Measurements from ENCODE around the gene KCNMA1. TPM values are rescaled to one million over a fixed set of nuclear protein-coding genes. Genes with fewer than 3 reads are reported as not detected.
"Not testable (repeated sequence)": the region's sequence is repeated elsewhere in the genome, so short reads cannot be mapped to it uniquely, and the experiment has no call there.

Gene KCNMA1
- total and polyA plus RNA-seq, 2 donors (not counting 1 experiment from before 2014, with no cell fraction given), result 0.82 to 3.1 TPM

- Histone ChIP-seq H3K9me3 (ENCODE audit: control extremely low read depth in 1 of 3, control insufficient read depth in 2 of 3, insufficient read depth in 1 of 3, low read length in 2 of 3) (no peaks in the 10 kb centered on the region), H2AFZ (ENCODE audit: insufficient read depth, low read depth, low read length, poor library complexity, severe bottlenecking) (no peak overlapping the region), H3K27me3 (replicated peaks in 1 of 4; ENCODE audit: control extremely low read depth in 1 of 4, control insufficient read depth in 3 of 4, insufficient read depth in 4 of 4, low read length in 3 of 4) (no peaks in the 10 kb centered on the region), H3K4me2 (replicated peaks; ENCODE audit: low read depth, low read length, poor library complexity, severe bottlenecking) (no peak overlapping the region), H3K36me3 (replicated peaks in 1 of 2; ENCODE audit: control extremely low read depth in 1 of 2, control insufficient read depth in 1 of 2, extremely low read depth in 1 of 2, insufficient read depth in 2 of 2, low read length in 1 of 2) (no peaks in the 10 kb centered on the region), H4K20me1 (ENCODE audit: control insufficient read depth, insufficient read depth, low read length, poor library complexity, severe bottlenecking) (no peaks in the 10 kb centered on the region), H3K4me3 (ENCODE audit: control extremely low read depth in 1 of 5, extremely low read depth in 1 of 5, insufficient read depth in 1 of 5, low read depth in 2 of 5, low read length in 4 of 5) (no peak overlapping the region), H3K27ac (ENCODE audit: low read length in 2 of 2) (no peak overlapping the region), H3K9ac (ENCODE audit: low read length) (no peak overlapping the region), H3K4me1 (ENCODE audit: control insufficient read depth in 2 of 2, insufficient read depth in 2 of 2, low read length in 2 of 2) (no peaks in the 10 kb centered on the region), H3K79me2 (ENCODE audit: control insufficient read depth, insufficient read depth, low read length) (no peaks in the 10 kb centered on the region)
- no peak for TF ChIP-seq CTCF (IDR thresholded peaks at IDR 0.05)
- TF ChIP-seq EZH2 (IDR thresholded peaks at IDR 0.05; ENCODE audit: borderline replicate concordance, insufficient read depth, low read depth, low read length, poor library complexity, severe bottlenecking), result no peak
- CTCF ChIA-PET, result no interaction called here
- ATAC-seq (ENCODE audit: low read depth), result no peak
- Mint-ChIP-seq H3K27me3 (no peaks in the 10 kb centered on the region), H3K4me3 (no peak overlapping the region), H3K9me3 (ENCODE audit: insufficient read depth) (no peaks in the 10 kb centered on the region), H3K27ac (no peak overlapping the region), H3K4me1 (no peaks in the 10 kb centered on the region)
- no CpG with 5 or more reads among the region's 2 CpGs for WGBS (ENCODE audit: insufficient coverage)
- DNase-seq, result no peak
- intact Hi-C loops (cut with micrococcal nuclease), result no loop called here
- POLR2A ChIA-PET, result no interaction called here
These were observed 290.6 kb downstream of the KCNMA1 start for GRCh38 chr10:77347052-77347451.

DNA sequence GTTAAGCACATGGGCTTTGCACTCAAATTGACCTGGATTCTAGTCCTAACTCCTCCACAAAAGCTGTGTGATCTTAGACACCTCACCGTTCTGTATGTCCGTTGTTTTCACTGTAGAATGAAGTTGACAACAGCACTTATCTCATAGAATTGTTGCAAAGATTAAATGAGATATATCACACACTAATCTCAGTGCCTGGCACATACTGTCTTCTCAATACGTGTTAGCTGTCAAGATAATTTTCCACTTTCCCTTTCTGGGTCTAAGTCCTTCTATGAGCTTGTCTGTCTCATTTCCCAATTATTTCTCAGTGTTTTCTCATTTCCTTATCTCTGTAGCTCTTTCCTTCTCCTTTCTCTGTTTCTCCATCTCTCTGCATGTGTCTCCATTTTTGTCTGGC is 296.6 kb downstream of the KCNMA1 start:
- Histone ChIP-seq H2AFZ (ENCODE audit: insufficient read depth, low read depth, low read length, poor library complexity, severe bottlenecking) (no peak overlapping the region), H3K79me2 (ENCODE audit: control insufficient read depth, insufficient read depth, low read length) (no peaks in the 10 kb centered on the region), H3K9ac (ENCODE audit: low read length) (no peak overlapping the region), H3K27ac (ENCODE audit: low read length in 2 of 2) (no peak overlapping the region), H3K4me1 (ENCODE audit: control insufficient read depth in 2 of 2, insufficient read depth in 2 of 2, low read length in 2 of 2) (no peaks in the 10 kb centered on the region), H3K36me3 (replicated peaks in 1 of 2; ENCODE audit: control extremely low read depth in 1 of 2, control insufficient read depth in 1 of 2, extremely low read depth in 1 of 2, insufficient read depth in 2 of 2, low read length in 1 of 2) (no peaks in the 10 kb centered on the region), H3K4me3 (ENCODE audit: control extremely low read depth in 1 of 5, extremely low read depth in 1 of 5, insufficient read depth in 1 of 5, low read depth in 2 of 5, low read length in 4 of 5) (no peak overlapping the region), H3K9me3 (ENCODE audit: control extremely low read depth in 1 of 3, control insufficient read depth in 2 of 3, insufficient read depth in 1 of 3, low read length in 2 of 3) (peaks cover 0 to 6% (median 3%) of the 10 kb centered on the region in 3 donors), H3K27me3 (replicated peaks in 1 of 4; ENCODE audit: control extremely low read depth in 1 of 4, control insufficient read depth in 3 of 4, insufficient read depth in 4 of 4, low read length in 3 of 4) (peaks cover 0 to 3% (median 0%) of the 10 kb centered on the region in 4 experiments), H4K20me1 (ENCODE audit: control insufficient read depth, insufficient read depth, low read length, poor library complexity, severe bottlenecking) (no peaks in the 10 kb centered on the region), H3K4me2 (replicated peaks; ENCODE audit: low read depth, low read length, poor library complexity, severe bottlenecking) (no peak overlapping the region)
- ChIA-PET POLR2A (no interaction called here), CTCF (no interaction called here)
- Mint-ChIP-seq H3K9me3 (ENCODE audit: insufficient read depth) (no peaks in the 10 kb centered on the region), H3K4me3 (no peak overlapping the region), H3K27ac (no peak overlapping the region), H3K27me3 (peaks cover 8% of the 10 kb centered on the region), H3K4me1 (no peaks in the 10 kb centered on the region)
- WGBS (ENCODE audit: insufficient coverage), result 50% methylated on average over 1 of the region's 3 CpGs
- intact Hi-C loops (cut with micrococcal nuclease), result no loop called here
- TF ChIP-seq EZH2 (IDR thresholded peaks at IDR 0.05; ENCODE audit: borderline replicate concordance, insufficient read depth, low read depth, low read length, poor library complexity, severe bottlenecking), result no peak
- TF ChIP-seq CTCF (IDR thresholded peaks at IDR 0.05), result no peak
- DNase-seq (no peak), ATAC-seq (ENCODE audit: low read depth) (no peak)

DNA sequence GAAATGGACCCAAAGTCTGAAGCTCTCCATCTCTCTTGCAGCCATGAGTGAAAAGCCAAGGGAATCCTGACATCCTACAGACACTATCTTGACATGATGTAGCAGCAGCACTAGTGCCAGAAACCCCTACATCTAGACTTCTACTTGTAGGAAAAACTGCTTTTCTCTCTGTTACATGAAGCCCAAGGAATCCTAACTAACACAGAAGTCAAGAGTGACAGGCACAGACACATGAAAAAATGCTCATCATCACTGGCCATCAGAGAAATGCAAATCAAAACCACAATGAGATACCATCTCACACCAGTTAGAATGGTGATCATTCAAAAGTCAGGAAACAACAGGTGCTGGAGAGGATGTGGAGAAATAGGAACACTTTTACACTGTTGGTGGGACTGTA is 297.7 kb downstream of the KCNMA1 start:
- H3K9ac ChIP-seq (ENCODE audit: low read length); ATAC-seq (ENCODE audit: low read depth); H3K4me3 ChIP-seq (ENCODE audit: control extremely low read depth in 1 of 5, extremely low read depth in 1 of 5, insufficient read depth in 1 of 5, low read depth in 2 of 5, low read length in 4 of 5); DNase-seq; H4K20me1 ChIP-seq (ENCODE audit: control insufficient read depth, insufficient read depth, low read length, poor library complexity, severe bottlenecking); H3K27me3 Mint-ChIP-seq; H3K79me2 ChIP-seq (ENCODE audit: control insufficient read depth, insufficient read depth, low read length); H3K4me1 ChIP-seq (ENCODE audit: control insufficient read depth in 2 of 2, insufficient read depth in 2 of 2, low read length in 2 of 2); POLR2A ChIA-PET; CTCF ChIA-PET; intact Hi-C loops (cut with micrococcal nuclease); H3K4me3 Mint-ChIP-seq; H3K36me3 ChIP-seq (replicated peaks in 1 of 2; ENCODE audit: control extremely low read depth in 1 of 2, control insufficient read depth in 1 of 2, extremely low read depth in 1 of 2, insufficient read depth in 2 of 2, low read length in 1 of 2); H3K27ac Mint-ChIP-seq; H3K4me2 ChIP-seq (replicated peaks; ENCODE audit: low read depth, low read length, poor library complexity, severe bottlenecking); H3K27me3 ChIP-seq (replicated peaks in 1 of 4; ENCODE audit: control extremely low read depth in 1 of 4, control insufficient read depth in 3 of 4, insufficient read depth in 4 of 4, low read length in 3 of 4); H3K4me1 Mint-ChIP-seq; H3K9me3 Mint-ChIP-seq (ENCODE audit: insufficient read depth); H3K27ac ChIP-seq (ENCODE audit: low read length in 2 of 2); H2AFZ ChIP-seq (ENCODE audit: insufficient read depth, low read depth, low read length, poor library complexity, severe bottlenecking); H3K9me3 ChIP-seq (ENCODE audit: control extremely low read depth in 1 of 3, control insufficient read depth in 2 of 3, insufficient read depth in 1 of 3, low read length in 2 of 3): not testable (repeated sequence)

All from B cell (primary cell).